22Rv1 (cell line): ENCODE measurements around the gene ACVR2A.

Experiments used
- H3K27ac ChIP-seq: fragments of 450-650 bp; 2 replicates; pipeline ENCODE4 v1.5.1; 2017
- CTCF ChIP-seq: fragments of 450-650 bp; IDR thresholded peaks from 2 replicates; pipeline ENCODE4 v1.5.1; 2017; ENCODE audit warnings: mild to moderate bottlenecking
- ZFX ChIP-seq: fragments of 450-650 bp; IDR thresholded peaks from 2 replicates; pipeline ENCODE4 v1.6.1; 2017; ENCODE audit warnings: antibody characterized with exemption, borderline replicate concordance

Gene ACVR2A

DNA sequence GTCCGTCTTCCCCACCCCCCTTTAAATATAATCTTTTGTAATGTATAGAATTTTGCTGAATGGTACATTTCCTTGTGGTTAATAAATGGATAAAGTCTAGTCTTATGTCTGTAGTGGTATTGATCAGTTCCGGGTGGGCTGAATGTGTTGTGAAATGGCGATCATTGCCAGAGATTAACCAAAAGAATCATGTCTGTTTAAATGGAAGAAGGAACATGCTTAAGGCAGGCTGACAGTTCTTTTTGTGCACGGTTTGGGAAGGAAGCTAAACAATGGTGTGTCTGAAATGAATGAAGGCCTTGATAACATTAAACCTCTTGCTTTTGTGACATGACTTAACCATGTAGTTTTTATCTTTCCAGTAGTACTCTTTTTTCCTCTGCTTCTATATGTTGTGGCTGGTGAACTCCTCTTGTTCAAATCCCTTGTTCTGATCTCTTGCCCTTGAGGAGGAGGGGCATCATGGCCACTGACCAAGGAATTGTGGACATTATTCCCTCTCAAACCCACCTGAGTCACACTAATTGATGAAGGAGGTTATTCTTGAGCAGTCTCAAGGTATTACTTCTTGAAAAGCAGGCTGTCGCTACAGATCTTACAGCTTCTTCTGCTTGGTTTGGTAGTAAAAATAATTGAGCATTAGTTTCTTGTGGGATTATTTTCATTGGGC, 1.7 kb downstream of the ACVR2A start:
- TF ChIP-seq ZFX, result no peak
- no peak overlapping the region for H3K27ac ChIP-seq

DNA sequence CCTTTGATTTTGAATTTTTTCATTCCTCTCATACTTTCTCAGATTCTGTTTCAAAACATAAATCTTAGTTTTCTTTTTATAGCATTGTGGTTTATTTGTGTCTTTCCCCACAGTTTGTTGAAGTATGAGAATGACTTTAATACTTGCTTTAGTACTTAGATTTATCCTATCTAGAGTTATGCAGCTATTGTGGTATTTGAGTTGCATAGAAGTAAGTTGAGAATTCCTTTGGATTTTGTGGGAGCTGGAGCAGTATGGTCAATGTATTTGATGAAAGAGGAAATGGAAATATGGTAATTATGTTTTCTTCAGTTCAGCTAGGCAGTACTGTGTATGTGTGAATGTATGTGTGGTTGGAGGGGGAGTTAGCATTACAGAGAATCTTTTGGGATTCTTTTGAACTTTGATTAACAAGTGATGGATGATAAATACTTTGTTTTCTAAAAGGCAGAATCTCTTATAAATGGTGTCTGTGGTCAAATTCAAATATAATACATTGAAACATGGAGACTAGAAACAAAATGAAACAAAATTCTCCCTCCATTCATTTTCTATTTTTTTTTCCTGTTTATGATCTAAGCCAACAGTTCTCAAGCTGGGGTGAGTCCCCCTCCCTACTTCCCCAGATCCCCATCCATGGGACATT, 3.0 kb downstream of the ACVR2A start:
- TF ChIP-seq CTCF (no peak), ZFX (no peak)

DNA sequence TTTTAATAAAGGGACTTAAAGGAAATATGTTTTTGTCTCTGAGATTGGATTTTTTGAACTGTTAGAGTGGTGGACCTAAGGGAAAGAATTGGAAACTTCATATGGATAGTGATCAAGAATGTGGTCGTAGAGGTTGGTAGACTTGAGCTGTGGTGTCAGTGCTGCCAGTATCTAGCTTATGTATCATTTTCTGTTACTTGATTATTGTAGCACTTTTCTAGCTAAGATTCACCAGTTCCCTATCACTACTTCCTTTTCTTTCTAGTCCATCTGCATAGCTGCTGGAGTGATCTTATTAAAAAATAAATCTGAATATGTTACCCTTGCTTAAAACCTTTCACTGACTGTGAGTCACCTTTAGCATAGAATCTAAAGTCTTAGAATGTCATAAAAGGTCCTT, 6.0 kb downstream of the ACVR2A start:
- TF ChIP-seq CTCF, result no peak
- TF ChIP-seq ZFX, result no peak
- no peak overlapping the region for H3K27ac ChIP-seq

More for the DNA sequence above, 3.0 kb downstream of the ACVR2A start:
- H3K27ac ChIP-seq, result no peak overlapping the region

GRCh38 chr2:147851244-147851930, 6.6 kb downstream of the ACVR2A start:
- no peak for TF ChIP-seq CTCF
- no peak for TF ChIP-seq ZFX
- no peak overlapping the region for H3K27ac ChIP-seq

GRCh38 chr2:147854557-147855134, 9.8 kb downstream of the ACVR2A start:
- no peak for TF ChIP-seq ZFX
- H3K27ac ChIP-seq, result no peak overlapping the region

DNA sequence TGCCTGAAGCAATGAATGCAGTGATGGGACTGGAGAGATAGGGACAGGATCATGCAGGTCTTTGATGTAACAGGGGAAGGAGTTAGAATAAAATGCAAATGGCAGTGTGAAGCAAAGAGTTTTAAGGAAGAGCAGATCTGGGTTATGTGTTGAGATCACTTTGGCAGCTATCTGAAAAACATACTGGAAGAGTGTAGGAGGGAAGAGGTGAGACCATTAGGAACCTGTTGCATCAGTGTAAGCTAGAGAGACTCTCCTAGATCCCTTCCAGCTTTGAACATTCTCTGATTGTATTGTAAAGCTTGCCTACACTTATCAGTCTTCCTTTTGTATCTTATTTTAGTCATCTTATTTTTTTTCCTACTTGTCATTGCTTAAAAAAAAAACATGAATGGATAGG, 10.5 kb downstream of the ACVR2A start:
- H3K27ac ChIP-seq, result no peak overlapping the region
- TF ChIP-seq ZFX (no peak), CTCF (no peak)

- no peak overlapping the region for H3K27ac ChIP-seq
- TF ChIP-seq CTCF (no peak), ZFX (no peak)
Measured at GRCh38 chr2:147855977-147856376, 11.1 kb downstream of the ACVR2A start.

- no peak overlapping the region for H3K27ac ChIP-seq
- no peak for TF ChIP-seq ZFX
- TF ChIP-seq CTCF, result no peak
Measured at GRCh38 chr2:147860009-147860408, 15.2 kb downstream of the ACVR2A start.
